Measurements from ENCODE around the gene SPINT2. TPM values are rescaled to one million over a fixed set of nuclear protein-coding genes. Genes with fewer than 3 reads are reported as not detected.

Gene SPINT2
- total RNA-seq, 2 donors from 2014 or later = 415 to 487 TPM

DNA sequence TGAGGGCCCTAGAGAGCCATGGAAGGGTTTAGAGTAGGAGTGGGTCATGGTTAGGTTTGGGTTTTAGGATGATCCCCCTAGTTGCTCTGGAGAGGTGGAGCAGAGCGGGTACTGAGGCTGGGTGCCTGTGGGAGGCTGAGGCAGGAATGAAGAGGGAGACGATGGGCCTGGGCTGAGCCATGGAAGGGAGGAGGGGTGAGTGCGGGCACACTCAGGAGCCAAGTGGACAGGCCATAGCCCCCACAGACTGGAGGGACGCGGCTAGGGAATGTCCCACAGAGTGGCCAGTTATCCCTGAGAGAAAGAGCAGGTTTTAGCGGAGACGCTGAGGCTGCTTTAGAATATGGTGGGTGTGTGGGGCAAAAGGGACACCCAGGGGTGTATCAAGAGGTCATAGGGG lies 65.3 kb downstream of the SPINT2 start:
- no peaks in the 10 kb centered on the region for H3K27me3 ChIP-seq (ENCODE audit: control insufficient read depth, insufficient read depth, low read length, poor library complexity, severe bottlenecking)
- TF ChIP-seq, protein P1, sequence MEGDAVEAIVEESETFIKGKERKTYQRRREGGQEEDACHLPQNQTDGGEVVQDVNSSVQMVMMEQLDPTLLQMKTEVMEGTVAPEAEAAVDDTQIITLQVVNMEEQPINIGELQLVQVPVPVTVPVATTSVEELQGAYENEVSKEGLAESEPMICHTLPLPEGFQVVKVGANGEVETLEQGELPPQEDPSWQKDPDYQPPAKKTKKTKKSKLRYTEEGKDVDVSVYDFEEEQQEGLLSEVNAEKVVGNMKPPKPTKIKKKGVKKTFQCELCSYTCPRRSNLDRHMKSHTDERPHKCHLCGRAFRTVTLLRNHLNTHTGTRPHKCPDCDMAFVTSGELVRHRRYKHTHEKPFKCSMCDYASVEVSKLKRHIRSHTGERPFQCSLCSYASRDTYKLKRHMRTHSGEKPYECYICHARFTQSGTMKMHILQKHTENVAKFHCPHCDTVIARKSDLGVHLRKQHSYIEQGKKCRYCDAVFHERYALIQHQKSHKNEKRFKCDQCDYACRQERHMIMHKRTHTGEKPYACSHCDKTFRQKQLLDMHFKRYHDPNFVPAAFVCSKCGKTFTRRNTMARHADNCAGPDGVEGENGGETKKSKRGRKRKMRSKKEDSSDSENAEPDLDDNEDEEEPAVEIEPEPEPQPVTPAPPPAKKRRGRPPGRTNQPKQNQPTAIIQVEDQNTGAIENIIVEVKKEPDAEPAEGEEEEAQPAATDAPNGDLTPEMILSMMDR (conservative IDR thresholded peaks at IDR 0.05) = no peak
- no peak overlapping the region for H3K27ac ChIP-seq (ENCODE audit: low read depth, low read length)
- H3K9me3 ChIP-seq (ENCODE audit: control insufficient read depth, low read length) = no peaks in the 10 kb centered on the region
- DNase-seq = no peak
- 93 to 100% methylated on average over 2 to 7 of the region's 7 CpGs for WGBS, 2 experiments (ENCODE audit: insufficient coverage in 1 of 2, insufficient read length in 1 of 2)
- H3K36me3 ChIP-seq (ENCODE audit: control insufficient read depth, insufficient read depth, low read length) = no peaks in the 10 kb centered on the region
- Mint-ChIP-seq H3K27ac (no peak overlapping the region), H3K36me3 (ENCODE audit: low read depth) (peaks cover 3% of the 10 kb centered on the region), H3K27me3 (ENCODE audit: insufficient read depth) (no peaks in the 10 kb centered on the region), H3K9me3 (no peaks in the 10 kb centered on the region), H3K4me3 (no peak overlapping the region), H3K4me1 (no peaks in the 10 kb centered on the region)
- H3K4me3 ChIP-seq (ENCODE audit: low read length) = no peak overlapping the region
- no peak overlapping the region for H3K9ac ChIP-seq (ENCODE audit: extremely low read depth, low read length, poor library complexity, severe bottlenecking)
- no peaks in the 10 kb centered on the region for H3K4me1 ChIP-seq (ENCODE audit: control insufficient read depth, insufficient read depth, low read length)

- Histone ChIP-seq H3K27ac (ENCODE audit: low read depth, low read length) (no peak overlapping the region), H3K4me3 (ENCODE audit: low read length) (no peak overlapping the region), H3K36me3 (ENCODE audit: control insufficient read depth, insufficient read depth, low read length) (no peaks in the 10 kb centered on the region), H3K9ac (ENCODE audit: extremely low read depth, low read length, poor library complexity, severe bottlenecking) (no peak overlapping the region), H3K27me3 (ENCODE audit: control insufficient read depth, insufficient read depth, low read length, poor library complexity, severe bottlenecking) (no peaks in the 10 kb centered on the region), H3K9me3 (ENCODE audit: control insufficient read depth, low read length) (no peaks in the 10 kb centered on the region), H3K4me1 (ENCODE audit: control insufficient read depth, insufficient read depth, low read length) (no peaks in the 10 kb centered on the region)
- 100% methylated on average over 1 of the region's 1 CpG; no CpG with 5 or more reads in 1 of the 2 experiments for WGBS, 2 experiments (ENCODE audit: insufficient coverage in 1 of 2, insufficient read length in 1 of 2)
- Mint-ChIP-seq H3K36me3 (ENCODE audit: low read depth) (peaks cover 3% of the 10 kb centered on the region), H3K27ac (no peak overlapping the region), H3K9me3 (no peaks in the 10 kb centered on the region), H3K27me3 (ENCODE audit: insufficient read depth) (no peaks in the 10 kb centered on the region), H3K4me1 (no peaks in the 10 kb centered on the region), H3K4me3 (no peak overlapping the region)
- TF ChIP-seq, protein P1 (conservative IDR thresholded peaks at IDR 0.05) = no peak
- DNase-seq = no peak
These were observed 67.4 kb downstream of the SPINT2 start for GRCh38 chr19:38331728-38332127.

DNA sequence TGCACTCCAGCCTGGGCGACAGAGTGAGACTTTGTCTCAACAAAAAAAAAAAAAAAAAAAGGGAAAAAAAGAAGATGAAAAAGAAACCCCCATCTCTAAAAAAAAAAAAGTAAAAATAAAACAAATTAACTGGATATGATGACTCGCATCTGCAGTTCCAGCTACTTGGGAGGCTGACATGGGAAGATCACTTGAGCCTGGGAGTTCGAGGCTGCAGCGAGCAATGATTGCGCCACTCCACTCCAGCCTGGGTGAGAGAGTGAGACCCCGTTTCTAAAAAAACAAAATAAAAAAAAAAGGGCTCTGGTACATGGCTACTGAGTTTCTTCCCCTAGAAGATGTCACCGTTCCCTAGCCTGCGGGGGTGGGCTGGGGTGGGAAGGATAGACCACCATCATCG lies 68.9 kb downstream of the SPINT2 start:
- TF ChIP-seq, protein P1 (conservative IDR thresholded peaks at IDR 0.05) = no peak
- Mint-ChIP-seq H3K4me1 (peaks cover 5% of the 10 kb centered on the region), H3K27me3 (ENCODE audit: insufficient read depth) (peaks cover 1% of the 10 kb centered on the region), H3K4me3 (no peak overlapping the region), H3K36me3 (ENCODE audit: low read depth) (no peaks in the 10 kb centered on the region), H3K9me3 (no peaks in the 10 kb centered on the region), H3K27ac (no peak overlapping the region)
- 91 to 95% methylated on average over 5 to 8 of the region's 9 CpGs for WGBS, 2 experiments (ENCODE audit: insufficient coverage in 1 of 2, insufficient read length in 1 of 2)
- H3K27ac ChIP-seq (ENCODE audit: low read depth, low read length) = no peak overlapping the region
- H3K4me3 ChIP-seq (ENCODE audit: low read length) = no peak overlapping the region
- no peaks in the 10 kb centered on the region for H3K9me3 ChIP-seq (ENCODE audit: control insufficient read depth, low read length)
- H3K27me3 ChIP-seq (ENCODE audit: control insufficient read depth, insufficient read depth, low read length, poor library complexity, severe bottlenecking) = no peaks in the 10 kb centered on the region
- no peaks in the 10 kb centered on the region for H3K36me3 ChIP-seq (ENCODE audit: control insufficient read depth, insufficient read depth, low read length)
- DNase-seq = no peak
- H3K9ac ChIP-seq (ENCODE audit: extremely low read depth, low read length, poor library complexity, severe bottlenecking) = no peak overlapping the region
- no peaks in the 10 kb centered on the region for H3K4me1 ChIP-seq (ENCODE audit: control insufficient read depth, insufficient read depth, low read length)
